ENCODE measurements around the gene CRHR2.

Gene CRHR2

GRCh38 chr7:30678805-30679204, 3.5 kb downstream of the CRHR2 start:
- no peak for DNase-seq (ENCODE audit: low read depth in 1 of 2, low spot score in 1 of 2)
- Histone ChIP-seq H3K4me3 (replicated peaks; ENCODE audit: insufficient read depth, low read length) (no peak overlapping the region), H3K27me3 (ENCODE audit: insufficient read depth, poor library complexity, severe bottlenecking) (peaks cover 41% of the 10 kb centered on the region), H3K27ac (replicated peaks) (no peak overlapping the region)
- TF ChIP-seq GABPA (IDR thresholded peaks at IDR 0.05; ENCODE audit: low read depth): no peak
- no peak for TF ChIP-seq POLR2AphosphoS5 (IDR thresholded peaks at IDR 0.05; ENCODE audit: low read depth)
- TF ChIP-seq CTCF (IDR thresholded peaks at IDR 0.05; ENCODE audit: insufficient read depth, low read length): no peak
- no peak for TF ChIP-seq SPI1 (IDR thresholded peaks at IDR 0.05; ENCODE audit: borderline replicate concordance, low read depth)
- no peak for TF ChIP-seq REST (IDR thresholded peaks at IDR 0.05; ENCODE audit: insufficient replicate concordance, low read depth)

- no peak overlapping the region for H3K4me3 ChIP-seq (replicated peaks; ENCODE audit: insufficient read depth, low read length)
- H3K27ac ChIP-seq (replicated peaks): no peak overlapping the region
- H3K27me3 ChIP-seq (ENCODE audit: insufficient read depth, poor library complexity, severe bottlenecking): peaks cover 9% of the 10 kb centered on the region
- TF ChIP-seq GABPA (IDR thresholded peaks at IDR 0.05; ENCODE audit: low read depth) (no peak), REST (IDR thresholded peaks at IDR 0.05; ENCODE audit: insufficient replicate concordance, low read depth) (no peak), POLR2AphosphoS5 (IDR thresholded peaks at IDR 0.05; ENCODE audit: low read depth) (no peak), SPI1 (IDR thresholded peaks at IDR 0.05; ENCODE audit: borderline replicate concordance, low read depth) (no peak), CTCF (IDR thresholded peaks at IDR 0.05; ENCODE audit: insufficient read depth, low read length) (no peak)
- no peak for DNase-seq (ENCODE audit: low read depth in 1 of 2, low spot score in 1 of 2)
Measured at GRCh38 chr7:30674876-30675275, 7.4 kb downstream of the CRHR2 start.

GRCh38 chr7:30674420-30674819, 7.8 kb downstream of the CRHR2 start:
- peaks cover 5% of the 10 kb centered on the region for H3K27me3 ChIP-seq (ENCODE audit: insufficient read depth, poor library complexity, severe bottlenecking)
- no peak overlapping the region for H3K27ac ChIP-seq (replicated peaks)
- no peak for DNase-seq (ENCODE audit: low read depth in 1 of 2, low spot score in 1 of 2)
- H3K4me3 ChIP-seq (replicated peaks; ENCODE audit: insufficient read depth, low read length): no peak overlapping the region
- no peak for TF ChIP-seq REST (IDR thresholded peaks at IDR 0.05; ENCODE audit: insufficient replicate concordance, low read depth)
- no peak for TF ChIP-seq CTCF (IDR thresholded peaks at IDR 0.05; ENCODE audit: insufficient read depth, low read length)
- no peak for TF ChIP-seq GABPA (IDR thresholded peaks at IDR 0.05; ENCODE audit: low read depth)

Data from HL-60 (cell line).